ENCODE results near the gene CSF3.
"Not testable (repeated sequence)": the region's sequence is repeated elsewhere in the genome, so short reads cannot be mapped to it uniquely, and the experiment has no call there.

Gene CSF3

DNA sequence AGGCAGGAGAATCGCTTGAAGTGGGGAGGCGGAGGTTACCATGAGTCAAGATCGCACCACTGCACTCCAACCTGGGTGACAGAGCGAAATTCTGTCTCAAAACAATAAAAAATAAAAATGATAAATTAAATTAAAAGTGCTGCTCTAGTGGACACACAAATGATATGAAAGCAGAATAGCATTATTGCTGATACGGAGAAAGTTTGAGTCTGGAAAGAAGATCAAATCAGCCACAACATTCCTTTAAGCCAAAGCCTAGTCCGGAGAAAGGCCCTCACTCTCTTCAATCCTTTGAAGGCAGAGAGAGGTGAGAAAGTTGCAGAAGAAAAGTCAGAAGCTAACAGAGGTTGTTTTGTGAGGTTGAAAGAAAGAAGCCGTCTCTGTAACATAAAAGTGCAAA lies 15.1 kb upstream of the CSF3 start:
- no peak overlapping the region for H3K4me3 ChIP-seq (ENCODE audit: low read depth, low read length)
- no peak for DNase-seq (ENCODE audit: low read depth, low spot score)
- CTCF ChIA-PET = interaction anchor here (1.6 to 6.9 kb wide), 3 partner anchors 13 to 113 kb away, joined by 3 to 39 read pairs (median 5); partner anchors contain the start of gene CSF3
- TF ChIP-seq, protein P1, sequence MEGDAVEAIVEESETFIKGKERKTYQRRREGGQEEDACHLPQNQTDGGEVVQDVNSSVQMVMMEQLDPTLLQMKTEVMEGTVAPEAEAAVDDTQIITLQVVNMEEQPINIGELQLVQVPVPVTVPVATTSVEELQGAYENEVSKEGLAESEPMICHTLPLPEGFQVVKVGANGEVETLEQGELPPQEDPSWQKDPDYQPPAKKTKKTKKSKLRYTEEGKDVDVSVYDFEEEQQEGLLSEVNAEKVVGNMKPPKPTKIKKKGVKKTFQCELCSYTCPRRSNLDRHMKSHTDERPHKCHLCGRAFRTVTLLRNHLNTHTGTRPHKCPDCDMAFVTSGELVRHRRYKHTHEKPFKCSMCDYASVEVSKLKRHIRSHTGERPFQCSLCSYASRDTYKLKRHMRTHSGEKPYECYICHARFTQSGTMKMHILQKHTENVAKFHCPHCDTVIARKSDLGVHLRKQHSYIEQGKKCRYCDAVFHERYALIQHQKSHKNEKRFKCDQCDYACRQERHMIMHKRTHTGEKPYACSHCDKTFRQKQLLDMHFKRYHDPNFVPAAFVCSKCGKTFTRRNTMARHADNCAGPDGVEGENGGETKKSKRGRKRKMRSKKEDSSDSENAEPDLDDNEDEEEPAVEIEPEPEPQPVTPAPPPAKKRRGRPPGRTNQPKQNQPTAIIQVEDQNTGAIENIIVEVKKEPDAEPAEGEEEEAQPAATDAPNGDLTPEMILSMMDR (IDR thresholded peaks at IDR 0.05; ENCODE audit: insufficient read depth, low read length, missing control alignments) = no peak
- POLR2A ChIA-PET = interaction anchor here (1.1 kb wide), 1 partner anchor 11 kb away, joined by 4 read pairs; no protein-coding TSS in a partner anchor

- not testable (repeated sequence) for DNase-seq (ENCODE audit: low read depth, low spot score); H3K4me3 ChIP-seq (ENCODE audit: low read depth, low read length)
- POLR2A ChIA-PET = interaction anchor here (1.1 kb wide), 1 partner anchor 12 kb away, joined by 4 read pairs; no protein-coding TSS in a partner anchor
- CTCF ChIA-PET = interaction anchor here (1.2 to 6.9 kb wide), 3 partner anchors 12 to 112 kb away, joined by 3 to 39 read pairs (median 5); partner anchors contain the start of gene CSF3
These were observed 13.9 kb upstream of the CSF3 start for GRCh38 chr17:40001335-40001734.

DNA sequence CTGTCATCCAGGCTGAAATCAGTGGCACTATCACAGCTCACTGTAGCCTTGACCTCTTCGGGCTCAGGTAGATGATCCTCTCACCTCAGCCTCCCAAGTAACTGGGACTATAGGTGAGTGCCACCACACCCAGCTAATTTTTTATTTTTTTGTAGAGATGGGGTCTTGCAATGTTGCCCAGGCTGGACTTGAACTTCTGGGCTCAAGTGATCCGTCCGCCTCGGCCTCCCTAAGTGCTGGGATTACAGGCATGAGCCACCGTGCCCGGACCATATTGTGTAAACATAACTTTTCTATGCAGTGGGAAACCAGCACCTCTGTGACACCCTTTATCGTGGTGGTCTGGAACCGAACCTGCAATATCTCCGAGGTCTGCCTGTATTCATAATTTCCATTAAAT lies 11.2 kb upstream of the CSF3 start:
- DNase-seq (ENCODE audit: low read depth, low spot score) = no peak
- POLR2A ChIA-PET = no interaction called here
- TF ChIP-seq, protein P1 (IDR thresholded peaks at IDR 0.05; ENCODE audit: insufficient read depth, low read length, missing control alignments) = no peak
- H3K4me3 ChIP-seq (ENCODE audit: low read depth, low read length) = no peak overlapping the region
- CTCF ChIA-PET = interaction anchor here (6.9 kb wide), 1 partner anchor 9 kb away, joined by 39 read pairs; the partner anchor contains the start of gene CSF3

DNA sequence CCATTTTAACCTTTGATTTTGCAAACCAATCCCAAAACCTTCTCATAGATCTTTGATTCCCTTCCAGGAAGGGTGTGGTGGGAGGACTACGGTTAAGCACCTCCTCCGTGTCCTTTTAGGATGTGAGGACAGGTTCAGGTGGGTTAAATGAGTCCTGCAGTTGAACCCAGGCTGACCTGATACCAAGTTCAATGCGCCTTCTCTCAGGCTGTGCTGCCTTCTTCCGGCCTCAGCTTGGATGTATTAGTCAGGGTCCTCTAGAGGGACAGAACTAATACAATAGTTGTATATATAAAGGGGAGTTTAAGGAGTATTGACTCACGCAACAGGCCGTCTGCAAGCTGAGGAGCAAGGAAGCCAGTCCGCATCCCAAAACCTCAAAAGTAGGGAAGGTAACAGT lies 10.5 kb upstream of the CSF3 start:
- no peak for DNase-seq (ENCODE audit: low read depth, low spot score)
- CTCF ChIA-PET = interaction anchor here (0.8 to 6.9 kb wide), 4 partner anchors 9 to 108 kb away, joined by 3 to 39 read pairs (median 3); partner anchors contain the start of gene CSF3
- TF ChIP-seq, protein P1 (IDR thresholded peaks at IDR 0.05; ENCODE audit: insufficient read depth, low read length, missing control alignments) = no peak
- POLR2A ChIA-PET = no interaction called here
- H3K4me3 ChIP-seq (ENCODE audit: low read depth, low read length) = no peak overlapping the region

GRCh38 chr17:40005520-40005919 lies 9.7 kb upstream of the CSF3 start:
- ChIA-PET CTCF (interaction anchor here (0.8 to 6.9 kb wide), 4 partner anchors 8 to 107 kb away, joined by 3 to 39 read pairs (median 3); partner anchors contain the start of gene CSF3), POLR2A (no interaction called here)
- H3K4me3 ChIP-seq (ENCODE audit: low read depth, low read length) = no peak overlapping the region
- no peak for DNase-seq (ENCODE audit: low read depth, low spot score)
- TF ChIP-seq, protein P1 (IDR thresholded peaks at IDR 0.05; ENCODE audit: insufficient read depth, low read length, missing control alignments) = no peak

- H3K4me3 ChIP-seq (ENCODE audit: low read depth, low read length); POLR2A ChIA-PET; DNase-seq (ENCODE audit: low read depth, low spot score): not testable (repeated sequence)
- CTCF ChIA-PET = interaction anchor here (0.9 to 12.8 kb wide), 6 partner anchors 11 to 181 kb away, joined by 3 to 325 read pairs (median 76); no protein-coding TSS in a partner anchor
These were observed 4.2 kb upstream of the CSF3 start for GRCh38 chr17:40010946-40011500.

GRCh38 chr17:40012017-40012647 lies 3.1 kb upstream of the CSF3 start:
- CTCF ChIA-PET = interaction anchor here (0.8 to 12.8 kb wide), 12 partner anchors 10 to 279 kb away, joined by 3 to 325 read pairs (median 34); no protein-coding TSS in a partner anchor
- POLR2A ChIA-PET; DNase-seq (ENCODE audit: low read depth, low spot score); H3K4me3 ChIP-seq (ENCODE audit: low read depth, low read length): not testable (repeated sequence)

Data from AG04449 (cell line).